T-helper 1 cell (primary cell): ENCODE data around the gene GPRC6A.

Experiments
- DNase-seq, 5 donors: peaks; one replicate each; pipeline ENCODE4 v3.0.0-alpha.2; 2012 to 2020

Gene GPRC6A

GRCh38 chr6:116783852-116784251 lies 45.0 kb downstream of the GPRC6A start:
- DNase-seq, result no peak

GRCh38 chr6:116779573-116780164 lies 49.2 kb downstream of the GPRC6A start:
- no peak for DNase-seq

- no peak for DNase-seq
Measured at GRCh38 chr6:116773886-116774285, 55.0 kb downstream of the GPRC6A start.

- DNase-seq, result no peak
Measured at GRCh38 chr6:116772450-116772849, 56.4 kb downstream of the GPRC6A start.

- no peak for DNase-seq
Measured at GRCh38 chr6:116767715-116768114, 61.2 kb downstream of the GPRC6A start.

- DNase-seq, result no peak
Measured at GRCh38 chr6:116766506-116767176, 62.2 kb downstream of the GPRC6A start.

- no peak for DNase-seq
Measured at GRCh38 chr6:116764961-116765841, 63.7 kb downstream of the GPRC6A start, which contains the start of gene FAM162B. FAM162B (minus strand) TSS chr6:116765719; CDS start chr6:116765576, 143 bp downstream.

- no peak for DNase-seq
Measured at GRCh38 chr6:116764629-116764960, 64.3 kb downstream of the GPRC6A start.

GRCh38 chr6:116763906-116764628 lies 64.8 kb downstream of the GPRC6A start:
- no peak for DNase-seq

GRCh38 chr6:116763048-116763447 lies 65.8 kb downstream of the GPRC6A start:
- no peak for DNase-seq

GRCh38 chr6:116762235-116762634 lies 66.6 kb downstream of the GPRC6A start:
- no peak for DNase-seq

GRCh38 chr6:116761779-116762178 lies 67.1 kb downstream of the GPRC6A start:
- no peak for DNase-seq

- no peak for DNase-seq
Measured at GRCh38 chr6:116745176-116745575, 83.7 kb downstream of the GPRC6A start.
